ENCODE results near the gene XPNPEP1. TPM values are rescaled to one million over a fixed set of nuclear protein-coding genes. Genes with fewer than 3 reads are reported as not detected.
A peak's percentile ranks its signal among the peaks of the same experiment; 100 is the strongest.

The XPNPEP1 gene
- total and polyA plus RNA-seq, 8 donors, result 21.7 to 180 (median 63.8) TPM

GRCh38 chr10:109934958-109935793 is 11.9 kb upstream of the XPNPEP1 start:
- intact Hi-C loops (cut with DNase I; ENCODE audit: low total_unique reads), result no loop called here
- no peaks in the 10 kb centered on the region for H3K9me3 ChIP-seq
- peaks cover 0 to 13% (median 4%) of the 10 kb centered on the region in 4 donors for H3K4me1 ChIP-seq
- no peaks in the 10 kb centered on the region for H3K36me3 ChIP-seq
- TF ChIP-seq POLR2AphosphoS5 (IDR thresholded peaks at IDR 0.05) (no peak), CTCF (IDR thresholded peaks at IDR 0.05) (no peak), EP300 (IDR thresholded peaks at IDR 0.05) (no peak), POLR2A (IDR thresholded peaks at IDR 0.05) (no peak)
- H3K4me3 ChIP-seq, result no peak overlapping the region
- peak overlapping the region in 2 of 5 donors; percentile 7 to 25 for H3K27ac ChIP-seq
- DNase-seq, result peak in 1 of 2 donors; percentile 77
- WGBS, 5 donors, result 36 to 54% (median 46%) methylated on average over 5 of the region's 5 CpGs
- H3K27me3 ChIP-seq, result no peaks in the 10 kb centered on the region

GRCh38 chr10:109933984-109934565 is 10.8 kb upstream of the XPNPEP1 start:
- Histone ChIP-seq H3K4me3 (no peak overlapping the region), H3K4me1 (peaks cover 0 to 13% (median 4%) of the 10 kb centered on the region in 4 donors), H3K27ac (no peak overlapping the region), H3K9me3 (no peaks in the 10 kb centered on the region), H3K27me3 (no peaks in the 10 kb centered on the region), H3K36me3 (no peaks in the 10 kb centered on the region)
- intact Hi-C loops (cut with DNase I; ENCODE audit: low total_unique reads), result no loop called here
- peak in 1 of 2 donors; percentile 60 for DNase-seq
- TF ChIP-seq EP300 (IDR thresholded peaks at IDR 0.05) (no peak), POLR2AphosphoS5 (IDR thresholded peaks at IDR 0.05) (no peak), CTCF (IDR thresholded peaks at IDR 0.05) (no peak), POLR2A (IDR thresholded peaks at IDR 0.05) (no peak)
- WGBS, 5 donors, result 68 to 80% (median 78%) methylated on average over 5 of the region's 5 CpGs

GRCh38 chr10:109932968-109933367 is 9.7 kb upstream of the XPNPEP1 start:
- intact Hi-C loops (cut with DNase I; ENCODE audit: low total_unique reads), result no loop called here
- TF ChIP-seq CTCF (IDR thresholded peaks at IDR 0.05), result no peak
- no peak for TF ChIP-seq POLR2AphosphoS5 (IDR thresholded peaks at IDR 0.05)
- TF ChIP-seq EP300 (IDR thresholded peaks at IDR 0.05), result no peak
- no peak for TF ChIP-seq POLR2A (IDR thresholded peaks at IDR 0.05)
- H3K27ac ChIP-seq, result no peak overlapping the region
- no peaks in the 10 kb centered on the region for H3K9me3 ChIP-seq
- H3K4me3 ChIP-seq, result no peak overlapping the region
- peaks cover 0 to 13% (median 4%) of the 10 kb centered on the region in 4 donors for H3K4me1 ChIP-seq
- DNase-seq, result no peak
- no peaks in the 10 kb centered on the region for H3K27me3 ChIP-seq
- WGBS, 5 donors, result 87 to 97% (median 95%) methylated on average over 3 of the region's 3 CpGs
- no peaks in the 10 kb centered on the region for H3K36me3 ChIP-seq

GRCh38 chr10:109932391-109932790 is 9.1 kb upstream of the XPNPEP1 start:
- intact Hi-C loops (cut with DNase I; ENCODE audit: low total_unique reads), result no loop called here
- Histone ChIP-seq H3K27me3 (no peaks in the 10 kb centered on the region), H3K4me1 (peaks cover 0 to 13% (median 4%) of the 10 kb centered on the region in 4 donors), H3K4me3 (no peak overlapping the region), H3K9me3 (no peaks in the 10 kb centered on the region), H3K27ac (no peak overlapping the region), H3K36me3 (no peaks in the 10 kb centered on the region)
- 92 to 100% (median 96%) methylated on average over 1 of the region's 1 CpG for WGBS, 5 donors
- TF ChIP-seq EP300 (IDR thresholded peaks at IDR 0.05) (no peak), POLR2A (IDR thresholded peaks at IDR 0.05) (no peak), POLR2AphosphoS5 (IDR thresholded peaks at IDR 0.05) (no peak), CTCF (IDR thresholded peaks at IDR 0.05) (no peak)
- DNase-seq, result no peak
